HG02840 (cell line): Measurements from ENCODE around the gene IL17B.

Experiments
- ATAC-seq: cut with Tn5 transposase; IDR thresholded peaks from one replicate; pipeline ENCODE4 v1.9.1; 2021; ENCODE audit warnings: mild to moderate bottlenecking, moderate library complexity, moderate number of reproducible peaks; ENCODE audit not compliant: unreplicated experiment, low FRiP score

The IL17B gene

DNA sequence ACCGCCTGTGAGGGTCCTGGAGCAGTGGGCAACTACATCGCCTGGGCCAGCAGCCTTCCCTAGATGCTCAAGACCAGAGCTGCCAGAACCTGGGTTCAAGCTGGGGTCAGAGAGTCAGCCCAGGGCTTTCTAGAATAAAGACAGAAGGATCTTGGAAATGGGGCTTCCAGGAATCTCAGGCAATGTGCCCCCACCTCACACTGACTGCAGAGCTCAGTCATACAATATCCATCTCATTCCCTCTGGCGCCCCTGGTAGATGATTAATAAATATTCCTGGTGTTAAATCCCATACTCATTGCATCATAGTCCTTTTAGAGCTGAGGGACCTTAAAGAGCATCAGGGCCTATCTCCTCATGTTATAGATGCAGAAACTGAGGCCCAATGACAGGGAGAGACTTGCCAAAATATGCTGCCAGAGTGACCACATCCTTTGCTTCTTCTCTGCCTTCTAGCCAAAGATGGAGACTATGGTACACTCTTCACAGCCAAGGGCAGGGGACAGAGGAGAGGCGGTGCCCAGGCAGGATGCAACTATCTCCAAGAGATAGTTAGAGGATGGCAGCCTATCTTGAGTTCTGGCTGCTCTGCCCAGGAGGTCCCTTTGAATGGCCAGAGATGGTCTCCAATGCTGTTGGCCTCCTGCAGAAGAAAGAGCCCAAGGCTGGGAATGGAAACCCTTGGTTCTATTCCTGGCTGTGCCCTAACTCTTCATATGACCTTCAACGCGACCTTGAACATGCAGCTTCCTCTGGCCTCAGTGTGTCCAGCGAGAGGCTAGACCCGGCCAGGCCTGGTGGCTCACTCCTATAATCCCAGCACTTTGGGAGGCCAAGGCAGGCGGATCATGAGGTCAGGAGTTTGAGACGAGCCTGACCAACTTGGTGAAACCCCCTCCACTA is 36.2 kb upstream of the IL17B start:
- no peak for ATAC-seq

DNA sequence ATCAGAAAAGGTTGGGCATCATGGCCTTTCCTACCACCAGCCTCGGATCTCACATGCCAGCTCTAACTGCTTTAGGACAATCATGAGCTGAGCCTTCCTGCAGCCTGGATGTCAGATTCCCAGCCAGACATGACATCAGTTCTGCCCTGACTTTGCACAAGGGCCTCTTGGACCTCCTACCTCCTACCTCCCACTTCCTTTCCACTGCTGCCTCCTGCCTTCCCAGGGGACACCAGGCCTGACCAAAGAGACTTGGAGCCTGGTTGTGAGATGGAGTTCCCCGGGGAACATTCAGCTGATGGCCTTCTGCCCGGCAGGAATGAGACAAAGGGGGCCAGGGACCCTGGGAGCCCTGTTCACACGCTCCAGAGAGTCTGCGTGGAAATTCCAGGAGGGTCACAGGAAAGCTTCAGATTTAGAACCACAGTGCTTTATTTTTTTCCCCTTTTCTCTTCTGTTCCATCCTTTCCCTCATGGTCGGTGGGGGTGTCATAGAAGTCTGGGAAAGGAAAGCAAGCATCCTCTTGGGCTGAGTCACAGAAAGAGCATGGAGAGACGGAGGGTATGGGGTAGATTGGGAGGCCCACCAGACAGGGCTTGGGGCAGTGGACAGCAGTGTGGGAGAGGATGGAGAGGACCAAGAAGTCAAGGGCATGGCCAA is 35.4 kb upstream of the IL17B start:
- no peak for ATAC-seq

DNA sequence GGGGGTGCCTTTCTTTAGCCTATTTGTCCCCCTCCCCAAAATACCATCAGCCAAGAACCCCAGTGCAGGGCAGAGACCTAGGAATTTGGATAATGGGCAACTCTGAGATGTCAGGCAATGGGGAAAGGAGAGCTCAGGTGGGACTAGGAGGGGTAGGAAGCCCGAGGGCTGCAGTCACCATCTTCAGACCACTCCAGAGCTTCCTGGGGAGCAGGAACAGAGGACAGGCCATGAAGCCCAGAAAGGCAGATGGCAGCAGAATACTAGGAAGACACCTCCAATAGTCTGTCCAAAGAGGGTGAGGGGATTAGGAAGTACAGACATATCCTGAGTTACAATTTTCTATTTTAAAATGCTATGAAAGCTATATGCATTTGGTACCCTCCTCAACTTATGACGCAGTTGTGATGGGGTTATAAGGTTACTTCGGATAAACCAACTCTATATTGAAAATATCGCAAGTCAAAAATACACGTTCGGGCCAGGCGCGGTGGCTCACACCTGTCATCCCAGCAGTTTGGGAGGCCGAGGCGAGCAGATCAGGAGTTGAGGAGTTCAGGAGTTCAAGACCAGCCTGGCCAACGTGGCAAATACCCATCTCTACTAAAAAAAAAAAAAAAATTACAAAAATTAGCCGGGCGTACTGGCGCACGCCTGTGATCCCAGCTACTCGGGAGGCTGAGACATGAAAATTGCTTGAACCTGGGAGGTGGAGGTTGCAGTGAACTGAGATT is 34.6 kb upstream of the IL17B start:
- no peak for ATAC-seq

DNA sequence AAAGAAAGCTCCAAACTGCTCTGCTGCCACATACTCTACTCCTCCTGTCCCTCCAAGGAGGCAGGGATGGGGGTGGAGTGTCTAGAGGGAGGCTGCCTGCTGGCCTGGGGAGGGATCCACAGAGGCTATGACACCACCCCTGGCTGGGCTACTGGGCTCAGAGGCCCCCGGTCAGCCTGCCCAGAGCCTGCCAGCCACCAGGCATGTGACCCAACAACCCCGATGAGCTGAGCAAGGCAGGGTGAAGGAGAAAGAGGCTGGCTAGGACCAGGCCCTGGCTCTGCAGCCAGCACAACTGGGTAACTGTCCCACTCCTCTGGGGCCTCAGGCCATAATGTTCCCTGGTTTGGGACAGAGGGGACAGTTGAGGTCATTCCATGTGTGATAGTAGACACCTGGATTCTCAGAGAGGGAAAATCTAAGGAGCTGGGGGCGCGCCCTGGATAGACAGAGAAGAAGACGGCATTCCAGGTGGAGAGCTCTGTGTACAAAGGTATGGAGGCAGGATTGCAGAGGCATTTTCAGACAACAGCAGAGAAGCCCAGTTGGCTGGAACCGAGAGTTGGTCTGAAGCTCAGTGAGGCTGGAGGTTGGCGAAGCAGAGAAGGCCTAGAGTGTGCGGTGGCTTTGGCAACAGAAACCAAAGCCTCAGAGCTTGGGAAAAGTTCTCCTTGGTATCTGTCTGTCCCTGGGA is 33.8 kb upstream of the IL17B start:
- no peak for ATAC-seq

DNA sequence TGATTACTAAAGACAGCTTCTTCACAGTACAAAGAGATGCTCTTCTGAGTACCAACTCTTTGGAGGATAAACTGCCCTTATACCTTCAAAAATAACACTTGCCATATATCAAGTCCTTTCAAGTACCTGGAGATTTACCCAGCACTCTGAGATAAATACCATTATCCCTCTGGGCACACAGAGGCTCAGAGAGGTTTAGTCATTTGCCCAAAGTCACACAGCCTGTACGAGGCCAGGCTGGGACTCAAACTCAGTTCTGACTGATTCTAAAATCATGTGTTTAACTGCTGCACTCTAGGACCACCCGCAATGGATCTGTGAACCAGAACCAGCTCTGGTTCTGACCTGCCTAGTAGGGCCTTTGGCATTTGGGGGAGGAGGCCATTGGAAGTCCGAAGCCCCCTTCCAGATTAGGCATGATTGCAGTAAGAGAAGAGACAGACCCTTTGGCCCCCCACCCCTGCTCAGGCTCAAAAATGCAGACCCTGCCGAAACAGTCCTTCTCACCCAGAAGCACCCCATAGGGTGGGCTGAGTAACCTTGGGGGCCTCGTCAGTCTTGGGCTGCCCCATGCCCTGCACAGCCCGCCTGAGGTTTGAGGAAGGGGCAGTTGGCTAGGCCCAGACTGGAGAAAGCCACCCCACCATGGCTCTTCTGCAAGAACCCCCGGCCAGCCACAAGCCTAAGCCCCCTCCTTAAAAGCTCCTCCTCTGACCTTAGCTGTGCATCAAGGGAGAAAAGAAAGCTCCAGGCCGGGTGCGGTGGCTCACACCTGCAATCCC is 32.8 kb upstream of the IL17B start:
- no peak for ATAC-seq

DNA sequence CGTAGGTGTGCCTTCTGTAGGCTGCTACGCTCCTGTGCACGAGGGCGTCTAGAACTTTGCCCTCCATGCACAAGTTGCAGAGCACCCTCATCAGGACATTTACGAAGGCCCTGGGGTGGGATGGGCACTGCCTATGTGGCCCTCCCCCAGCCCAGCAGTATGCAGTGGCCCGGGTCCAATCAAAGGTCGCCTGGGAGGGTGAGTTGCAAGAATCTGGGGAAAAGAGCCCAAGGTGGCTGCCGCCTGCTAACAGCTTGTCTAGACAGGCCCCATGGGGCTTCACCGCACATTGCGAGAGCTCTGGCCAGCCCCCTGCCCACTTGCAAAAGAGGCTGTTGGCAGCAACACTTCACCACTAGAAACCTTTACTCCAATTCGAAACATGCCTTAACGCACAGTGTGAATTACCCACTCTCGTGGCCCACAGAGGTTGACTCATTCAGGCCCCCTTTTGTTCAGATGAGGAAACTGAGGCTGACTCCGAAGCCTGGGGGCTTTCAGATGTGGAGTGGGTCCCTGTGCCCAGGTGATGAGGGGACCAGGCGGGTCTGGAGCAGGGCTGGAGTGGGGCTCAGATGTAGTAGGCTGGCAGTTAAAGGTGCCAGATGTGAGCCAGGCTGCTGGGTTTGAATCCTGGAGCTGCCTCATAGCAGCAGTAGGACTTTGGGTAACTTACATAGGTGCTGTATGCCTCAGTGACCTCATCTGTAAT is 31.8 kb upstream of the IL17B start:
- no peak for ATAC-seq

DNA sequence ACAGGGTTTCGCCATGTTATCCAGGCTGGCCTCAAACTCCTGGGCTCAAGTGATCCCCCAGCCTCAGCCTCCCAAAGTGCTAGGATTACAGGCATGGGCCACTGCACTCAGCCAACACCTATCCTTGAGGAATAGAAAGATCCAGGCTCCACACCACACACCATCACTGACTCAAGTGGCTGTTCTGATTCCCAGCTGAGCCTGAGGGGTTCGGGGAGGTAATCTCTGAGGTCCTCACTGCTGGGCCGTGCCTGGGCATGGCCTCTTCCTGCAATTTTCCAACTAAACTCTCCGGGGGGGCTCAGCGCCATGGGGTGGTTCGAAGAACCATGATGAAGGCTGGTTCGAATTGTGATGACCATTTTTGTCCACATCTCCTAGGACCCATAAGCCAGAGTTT is 31.0 kb upstream of the IL17B start:
- no peak for ATAC-seq

DNA sequence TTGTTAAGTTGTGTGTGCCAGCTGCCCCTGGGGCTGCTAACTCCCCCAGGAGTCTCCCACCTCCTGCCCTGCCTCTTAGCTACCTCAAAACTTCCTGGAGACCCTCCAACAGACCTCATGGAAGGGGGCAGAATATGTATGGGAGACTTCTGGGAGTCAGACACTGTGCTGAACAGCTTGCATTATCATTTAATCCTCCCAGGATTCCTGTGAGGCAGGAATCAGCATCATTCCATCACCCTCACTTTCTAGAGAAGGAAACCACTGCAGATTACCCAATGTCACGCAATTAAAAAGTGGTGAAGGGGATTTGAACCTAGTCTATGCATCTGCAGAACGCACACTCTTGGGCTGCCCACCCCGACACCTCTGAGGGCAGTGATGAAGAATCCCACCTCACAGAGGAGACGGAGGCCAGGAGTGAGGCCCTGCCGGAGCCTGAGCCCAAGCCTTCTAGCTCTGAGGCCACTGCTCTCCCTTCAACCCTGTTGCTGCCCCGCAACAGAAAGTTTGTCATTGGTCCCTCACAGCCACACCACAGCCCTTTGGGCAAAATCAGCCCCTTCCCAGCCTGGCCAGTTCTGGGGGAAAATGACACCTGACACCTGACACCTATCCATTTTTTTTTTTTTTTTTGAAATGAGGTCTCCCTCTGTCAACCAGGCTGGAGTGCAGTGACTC is 30.3 kb upstream of the IL17B start:
- no peak for ATAC-seq

DNA sequence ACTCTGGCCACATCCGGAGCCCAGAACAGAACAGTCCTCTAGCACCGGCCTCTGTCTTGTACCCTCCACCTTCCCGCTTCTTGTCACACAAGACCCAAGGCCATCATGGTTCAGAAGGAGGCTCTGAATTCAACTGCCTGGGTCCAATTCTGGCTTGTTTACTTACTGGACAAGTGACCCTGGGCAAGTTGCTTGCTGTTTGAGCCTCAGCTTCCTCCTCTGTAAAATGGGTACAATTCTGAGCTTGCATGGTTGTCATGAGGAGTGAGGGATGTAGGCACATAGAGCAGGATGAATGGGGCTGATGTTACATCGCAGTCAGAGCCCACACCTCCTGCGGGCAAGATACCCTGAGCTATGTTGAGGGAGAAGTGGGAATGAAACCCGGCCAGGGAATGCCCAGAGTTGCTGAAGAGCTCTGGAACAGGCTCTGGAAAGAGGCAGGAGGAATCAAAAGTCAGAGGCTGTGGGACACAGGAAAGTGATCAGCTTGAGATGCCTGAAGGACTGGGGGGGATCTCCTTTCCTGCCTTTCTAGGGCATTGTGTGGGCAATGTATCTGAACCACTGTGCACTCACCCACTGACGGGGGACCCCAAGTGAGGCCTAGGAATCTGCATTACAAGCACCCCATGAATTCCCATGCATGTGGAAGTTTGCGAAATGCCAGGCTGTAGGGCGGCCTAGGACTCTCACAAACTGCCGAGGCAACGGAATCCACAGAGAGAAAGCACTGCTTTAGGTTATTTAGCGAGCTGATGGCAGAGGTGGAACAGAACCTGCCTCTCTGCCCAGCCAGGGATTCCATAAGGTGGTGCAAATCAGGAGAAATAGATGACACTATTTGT is 29.4 kb upstream of the IL17B start:
- ATAC-seq, result no peak

DNA sequence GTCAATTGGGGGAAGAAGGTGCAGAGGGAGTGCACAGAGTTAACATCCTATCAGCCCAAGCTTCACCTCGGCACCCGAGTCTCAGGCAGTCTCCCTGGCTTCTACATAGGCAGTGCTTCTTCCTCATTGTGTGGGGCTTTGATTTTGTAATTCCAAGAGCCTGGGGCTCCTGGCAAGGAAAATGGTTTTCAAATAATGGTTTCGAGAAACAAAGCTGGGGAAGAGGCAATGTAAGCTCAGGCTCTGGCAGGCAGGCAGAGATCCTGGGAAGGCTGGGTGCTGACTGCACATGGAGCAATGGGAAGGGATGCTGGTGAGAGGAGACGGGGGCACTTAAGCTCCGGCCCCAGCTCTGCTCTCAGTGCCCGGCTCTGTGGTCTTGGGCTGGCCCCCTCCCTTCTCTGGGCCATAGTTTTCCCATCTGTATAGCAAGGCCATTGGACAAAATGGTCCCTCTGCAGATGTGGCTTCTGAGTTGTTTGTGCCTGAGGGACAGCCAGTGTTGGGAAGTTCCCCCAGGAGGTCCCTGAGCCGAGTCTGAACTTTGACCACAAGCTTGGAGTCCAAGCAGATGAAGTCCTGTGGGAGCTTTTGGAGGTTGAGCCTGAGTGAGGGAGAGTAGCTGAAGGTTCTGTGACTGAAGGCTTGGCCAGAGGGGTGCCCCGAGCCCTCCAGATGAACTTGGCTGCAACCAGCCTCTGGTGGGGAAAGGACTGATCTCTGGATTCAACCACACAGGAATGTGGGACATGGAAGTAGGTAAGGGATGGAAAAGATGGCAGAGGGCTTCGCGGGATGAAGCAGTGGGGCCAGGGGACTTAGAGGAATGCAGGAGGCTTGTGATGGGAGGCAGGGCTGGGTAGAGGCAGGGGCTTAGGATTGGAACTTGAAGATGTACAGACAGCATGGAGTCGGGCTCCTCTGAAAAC is 28.5 kb upstream of the IL17B start:
- ATAC-seq, result no peak

DNA sequence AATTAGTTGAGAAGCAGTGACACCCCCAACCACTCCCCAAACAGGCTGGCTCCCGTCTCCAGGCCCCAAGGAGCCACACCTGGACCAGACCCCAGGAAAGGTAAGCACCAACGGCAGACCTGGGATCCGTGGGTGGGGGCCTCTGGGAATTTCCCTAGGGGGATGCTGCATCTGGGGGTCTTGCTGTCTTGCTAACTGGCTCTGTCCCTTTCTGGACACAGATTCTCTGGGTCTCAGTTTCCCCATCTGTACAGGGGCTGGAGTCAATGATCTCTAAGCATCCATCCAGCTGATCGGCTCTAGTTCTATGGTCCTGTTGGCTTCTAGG is 27.9 kb upstream of the IL17B start:
- ATAC-seq, result no peak

DNA sequence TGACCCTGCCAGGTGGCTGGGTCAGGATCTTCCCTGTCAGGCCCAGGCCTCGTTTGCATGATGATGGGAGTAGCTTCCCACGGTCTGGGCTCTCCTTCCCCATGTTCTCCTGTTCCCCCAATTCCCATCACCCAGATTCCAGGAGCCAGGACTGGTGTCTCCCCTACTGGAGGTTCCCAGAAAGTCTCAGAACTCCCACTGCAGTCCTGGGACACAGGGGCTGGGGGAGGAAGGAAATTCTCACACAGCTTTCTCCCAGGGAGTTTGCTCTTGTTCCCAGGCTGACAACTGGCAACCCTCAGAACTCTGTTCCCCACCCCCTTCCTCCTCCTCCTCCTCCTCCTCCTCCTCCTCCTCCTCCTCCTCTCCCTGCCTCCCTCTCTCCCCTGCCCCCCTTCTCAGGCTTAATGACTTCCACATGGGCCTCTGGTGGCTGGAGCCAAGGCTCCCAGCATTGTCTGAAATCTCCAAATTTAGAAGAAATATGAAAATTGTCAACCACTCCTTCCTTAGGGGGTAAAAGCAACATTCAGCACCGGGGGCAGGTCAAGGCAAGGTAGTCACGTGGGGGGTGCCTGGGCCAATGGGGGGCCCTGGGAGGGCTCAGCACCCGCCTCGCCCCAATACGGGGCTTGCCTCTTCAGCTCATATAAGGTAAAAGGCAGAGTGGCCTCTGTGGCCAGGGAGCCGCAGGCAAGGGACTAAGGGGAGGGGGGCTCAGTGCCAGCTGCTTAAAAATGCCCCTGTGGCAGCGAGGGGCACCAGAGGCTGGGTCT is 27.3 kb upstream of the IL17B start:
- ATAC-seq, result no peak

DNA sequence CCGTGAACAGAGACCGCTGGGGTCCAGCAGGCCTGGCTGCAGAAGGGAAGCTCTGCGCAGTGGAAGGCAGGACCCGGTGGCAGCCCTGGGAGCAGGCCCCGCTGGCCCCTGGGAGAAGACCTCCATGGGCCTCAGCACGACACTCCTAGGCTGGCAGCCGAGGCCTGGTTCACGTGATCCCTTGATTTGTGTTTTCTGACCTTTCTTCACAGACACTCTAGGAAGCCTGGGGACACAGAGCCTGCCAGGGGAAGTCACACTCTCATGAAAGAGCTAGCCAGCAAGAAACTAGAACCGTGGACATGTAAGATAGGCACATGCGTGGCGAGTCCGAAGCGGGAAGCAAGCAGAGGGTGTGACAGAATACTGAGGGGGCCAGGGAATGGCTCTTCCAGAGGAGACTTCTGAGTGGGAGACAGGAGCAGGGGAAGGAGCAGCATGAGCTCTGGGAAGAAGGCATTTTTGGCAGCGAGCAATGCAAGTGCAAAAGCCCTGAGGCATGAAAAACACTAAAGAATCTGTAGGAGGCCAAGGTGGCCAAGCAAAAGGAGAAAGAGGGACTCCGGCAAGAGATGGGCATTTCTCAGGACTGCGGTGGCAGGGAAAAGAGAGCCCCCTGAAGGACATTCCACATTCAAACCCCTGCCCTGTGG is 26.6 kb upstream of the IL17B start:
- no peak for ATAC-seq

DNA sequence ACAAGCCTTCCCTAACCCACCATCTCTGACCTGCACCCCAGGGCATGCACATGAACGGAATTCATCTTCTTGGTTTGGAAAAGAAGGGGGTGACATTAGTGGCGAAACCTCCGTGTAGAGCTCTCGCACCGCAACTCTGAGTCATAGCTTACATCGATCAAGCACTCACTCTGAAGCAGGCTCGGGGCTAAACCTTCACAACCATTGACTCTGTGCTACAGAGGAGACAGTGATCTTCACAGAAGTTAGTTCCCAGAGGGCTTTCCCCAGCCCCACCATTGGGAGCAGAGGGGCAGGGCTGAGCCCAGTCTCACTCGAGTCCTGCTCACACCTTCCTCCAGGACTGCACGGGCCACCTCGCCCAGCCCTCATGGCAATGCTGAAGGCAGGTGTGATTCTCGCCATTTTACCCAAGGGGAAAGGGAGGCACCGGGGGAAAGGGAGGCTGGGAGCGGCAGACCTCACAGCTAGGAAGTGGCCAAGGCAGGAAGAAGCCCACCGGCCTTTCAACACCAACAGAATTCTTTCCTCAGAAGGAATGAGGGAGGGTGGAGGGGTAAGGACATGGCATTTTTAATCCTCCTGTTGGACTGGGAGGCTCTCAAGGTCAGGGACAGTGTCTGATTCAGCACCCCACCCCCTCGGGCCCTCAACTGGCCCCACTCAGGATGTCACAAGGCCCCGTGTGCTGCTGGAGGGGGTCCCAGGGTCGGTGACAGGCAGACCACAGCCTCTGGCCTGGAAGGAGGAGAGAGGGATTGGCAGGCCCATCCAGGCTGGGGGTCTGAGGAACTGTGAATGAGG is 25.9 kb upstream of the IL17B start:
- no peak for ATAC-seq
